Common myeloid progenitor, CD34-positive (primary cell): Measurements from ENCODE around the gene ADGRL4.

Experiments
- CTCF ChIA-PET: fragments of 350-600 bp; sonication (Branson Sonifier 250); formaldehyde crosslinking; loops from one replicate; lab custom pipeline; 2021; ENCODE audit warnings: antibody characterized with exemption; lab: Charles Lee
- POLR2A ChIA-PET: fragments of 350-600 bp; sonication (Branson Sonifier 250); formaldehyde crosslinking; loops from one replicate; lab custom pipeline; 2021; ENCODE audit warnings: antibody characterized with exemption; lab: Charles Lee
- DNase-seq, 3 donors: peaks; one replicate each; pipeline versions ENCODE4 v3.0.0 to v3.0.0-alpha.2; 2013
- H3K27ac ChIP-seq, 2 experiments: 1 replicate in 1 of 2; 2 replicates in 1 of 2; pipeline ENCODE4 v1.7.0; 2013; ENCODE audit warnings: inconsistent platforms in 2 of 2, low read length in 2 of 2, mild to moderate bottlenecking in 2 of 2, low read depth in 1 of 2, moderate library complexity in 1 of 2; ENCODE audit not compliant: severe bottlenecking in 2 of 2, insufficient read depth in 1 of 2, poor library complexity in 1 of 2
- H3K27me3 ChIP-seq, 5 experiments: replicated peaks in 2 of 5; 1 replicate in 3 of 5; 2 replicates in 2 of 5; pipeline versions ENCODE4 v1.6.1 to v1.7.0; 2013; ENCODE audit warnings: low read length in 4 of 5, mild to moderate bottlenecking in 2 of 5, moderate library complexity in 2 of 5, inconsistent platforms in 1 of 5; ENCODE audit not compliant: insufficient read depth in 5 of 5, control insufficient read depth in 4 of 5
- H3K36me3 ChIP-seq, 4 experiments: 1 replicate in 2 of 4; 2 replicates in 2 of 4; pipeline versions ENCODE4 v1.6.1 to v1.7.0; 2013; ENCODE audit warnings: low read length in 3 of 4, control low read depth in 1 of 4, mild to moderate bottlenecking in 1 of 4; ENCODE audit not compliant: control insufficient read depth in 4 of 4, insufficient read depth in 4 of 4
- H3K4me1 ChIP-seq, 4 experiments: 1 replicate in 3 of 4; 2 replicates in 1 of 4; pipeline versions ENCODE4 v1.6.1 to v1.7.1; 2013; ENCODE audit warnings: low read length in 3 of 4, mild to moderate bottlenecking in 3 of 4, control low read depth in 1 of 4, inconsistent platforms in 1 of 4, moderate library complexity in 1 of 4; ENCODE audit not compliant: control insufficient read depth in 4 of 4, insufficient read depth in 4 of 4; ENCODE audit errors: control extremely low read depth in 1 of 4
- H3K4me3 ChIP-seq, 7 experiments: 1 replicate in 4 of 7; 2 replicates in 3 of 7; pipeline versions ENCODE4 v1.5.1 to v1.7.0; 2013; ENCODE audit warnings: mild to moderate bottlenecking in 7 of 7, low read length in 6 of 7, moderate library complexity in 6 of 7, inconsistent platforms in 2 of 7, low read depth in 2 of 7, control low read depth in 1 of 7; ENCODE audit not compliant: insufficient read depth in 4 of 7, control insufficient read depth in 1 of 7; ENCODE audit errors: extremely low read depth in 1 of 7
- H3K9me3 ChIP-seq, 5 experiments: 1 replicate in 4 of 5; 2 replicates in 1 of 5; pipeline versions ENCODE4 v1.6.1 to v1.7.1; 2013; ENCODE audit warnings: low read length in 4 of 5, mild to moderate bottlenecking in 2 of 5, inconsistent platforms in 1 of 5, low read depth in 1 of 5, moderate library complexity in 1 of 5; ENCODE audit not compliant: control insufficient read depth in 4 of 5, insufficient read depth in 2 of 5; ENCODE audit errors: control extremely low read depth in 1 of 5
- WGBS: methylation state at CpG from one replicate; pipeline ENCODE4 v1.1.5; 2013; ENCODE audit not compliant: insufficient coverage; 5-methylcytosine and 5-hydroxymethylcytosine counted together

The ADGRL4 gene

DNA sequence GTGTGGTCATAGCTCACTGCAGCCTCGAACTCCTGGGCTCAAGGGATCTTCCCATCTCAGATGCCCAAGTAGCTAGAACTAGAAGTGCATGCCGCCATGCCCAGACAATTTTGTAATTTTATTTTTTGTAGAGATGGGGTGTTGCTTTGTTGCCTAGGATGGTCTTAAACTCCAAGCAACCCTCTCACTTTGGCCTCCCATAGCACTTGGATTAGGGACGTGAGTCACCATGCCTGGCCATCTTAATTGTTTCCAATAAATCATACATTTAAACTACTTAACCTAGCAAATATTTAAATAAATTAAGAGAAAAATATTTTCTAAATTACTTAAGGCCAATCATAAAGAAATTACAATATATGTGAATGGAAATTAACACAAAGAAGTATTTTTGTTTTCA, 35.1 kb upstream of the ADGRL4 start:
- DNase-seq: peak in 2 of 3 donors; percentile 38 to 49
- no peak overlapping the region for H3K27ac ChIP-seq

DNA sequence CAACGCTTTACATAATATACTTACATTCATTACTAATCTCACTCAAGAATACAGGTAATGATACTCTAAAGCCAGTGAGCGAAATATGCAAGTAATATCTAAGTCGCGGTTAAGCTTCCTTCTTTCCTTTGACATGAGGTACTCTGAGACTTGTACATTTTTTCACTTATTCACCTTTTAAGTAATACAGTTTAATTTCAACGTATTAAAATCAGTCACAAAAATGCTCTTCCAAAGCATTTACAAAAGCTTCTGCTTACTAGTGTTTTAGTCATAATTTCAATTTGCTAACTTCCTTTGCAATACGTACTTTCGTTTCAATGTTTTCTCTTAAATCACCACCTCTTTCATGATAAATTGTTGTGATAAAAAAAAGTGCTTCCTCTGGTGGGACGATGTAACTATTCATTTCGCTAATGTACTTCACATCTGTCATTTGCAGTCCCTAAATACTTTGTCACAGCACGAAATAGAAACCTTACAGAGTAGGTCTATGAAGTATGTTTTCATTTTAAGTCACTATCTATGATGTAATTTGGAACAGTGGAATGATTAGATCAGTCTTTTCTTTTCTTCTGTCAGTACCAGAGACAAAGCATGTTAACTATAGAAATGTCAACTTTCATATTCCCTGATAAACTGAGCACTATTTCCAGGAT, 34.0 kb upstream of the ADGRL4 start:
- H3K4me3 ChIP-seq: peak overlapping the region in 6 of 7 experiments; percentile 6 to 80 (median 64)
- peak in 2 of 3 donors; percentile 59 to 71 for DNase-seq
- no peaks in the 10 kb centered on the region for H3K27me3 ChIP-seq
- 52% methylated on average over 2 of the region's 10 CpGs for WGBS
- no peaks in the 10 kb centered on the region for H3K36me3 ChIP-seq
- ChIA-PET POLR2A (no interaction called here), CTCF (no interaction called here)
- H3K27ac ChIP-seq: no peak overlapping the region
- H3K4me1 ChIP-seq: peaks cover 0 to 18% (median 8%) of the 10 kb centered on the region in 4 experiments
- peaks cover 0 to 13% (median 8%) of the 10 kb centered on the region in 5 experiments for H3K9me3 ChIP-seq

More for the DNA sequence above, 35.1 kb upstream of the ADGRL4 start:
- WGBS: no CpG with 5 or more reads among the region's 3 CpGs
- H3K9me3 ChIP-seq: peaks cover 0 to 12% (median 7%) of the 10 kb centered on the region in 5 experiments
- CTCF ChIA-PET: no interaction called here
- POLR2A ChIA-PET: no interaction called here
- H3K36me3 ChIP-seq: no peaks in the 10 kb centered on the region
- H3K4me3 ChIP-seq: no peak overlapping the region
- H3K4me1 ChIP-seq: peaks cover 0 to 18% (median 8%) of the 10 kb centered on the region in 4 experiments
- H3K27me3 ChIP-seq: no peaks in the 10 kb centered on the region

GRCh38 chr1:79037085-79037484, 30.6 kb upstream of the ADGRL4 start:
- Histone ChIP-seq H3K4me3 (no peak overlapping the region), H3K4me1 (peaks cover 0 to 15% (median 6%) of the 10 kb centered on the region in 4 experiments), H3K36me3 (no peaks in the 10 kb centered on the region), H3K27me3 (no peaks in the 10 kb centered on the region), H3K9me3 (peaks cover 0 to 13% (median 8%) of the 10 kb centered on the region in 5 experiments), H3K27ac (no peak overlapping the region)
- ChIA-PET CTCF (no interaction called here), POLR2A (no interaction called here)
- no peak for DNase-seq
- WGBS: 92% methylated on average over 2 of the region's 2 CpGs

GRCh38 chr1:79012500-79012899, 6.0 kb upstream of the ADGRL4 start:
- WGBS: 100% methylated on average over 2 of the region's 2 CpGs
- DNase-seq: no peak
- no peak overlapping the region for H3K27ac ChIP-seq
- peaks cover 0 to 5% (median 0%) of the 10 kb centered on the region in 5 experiments for H3K27me3 ChIP-seq
- H3K36me3 ChIP-seq: no peaks in the 10 kb centered on the region
- ChIA-PET CTCF (no interaction called here), POLR2A (no interaction called here)
- no peaks in the 10 kb centered on the region for H3K4me1 ChIP-seq
- peaks cover 0 to 2% (median 0%) of the 10 kb centered on the region in 5 experiments for H3K9me3 ChIP-seq
- no peak overlapping the region for H3K4me3 ChIP-seq

DNA sequence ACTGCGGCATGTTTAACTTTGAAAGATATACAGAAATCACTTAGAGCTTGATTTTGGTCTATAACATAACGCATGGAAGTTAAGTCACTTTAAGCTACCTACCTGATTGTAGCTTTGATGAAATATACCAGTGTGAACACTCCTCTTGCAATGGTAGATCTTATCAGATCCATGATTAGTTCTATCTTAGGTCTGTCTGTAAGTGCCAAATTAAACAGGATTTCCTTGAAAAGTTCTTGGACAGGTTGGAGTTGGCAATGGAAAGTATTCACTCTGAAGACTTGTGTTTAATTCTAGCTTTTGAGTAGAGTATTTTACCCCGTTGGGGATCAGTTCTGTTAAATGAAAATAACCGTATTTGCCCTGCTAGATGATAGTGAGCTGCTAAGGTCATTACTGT, 4.1 kb upstream of the ADGRL4 start:
- ChIA-PET POLR2A (no interaction called here), CTCF (no interaction called here)
- WGBS: 100% methylated on average over 1 of the region's 4 CpGs
- Histone ChIP-seq H3K9me3 (peaks cover 0 to 7% (median 0%) of the 10 kb centered on the region in 5 experiments), H3K36me3 (no peaks in the 10 kb centered on the region), H3K27ac (no peak overlapping the region), H3K4me3 (no peak overlapping the region), H3K4me1 (no peaks in the 10 kb centered on the region), H3K27me3 (peaks cover 0 to 23% (median 2%) of the 10 kb centered on the region in 5 experiments)
- DNase-seq: no peak

DNA sequence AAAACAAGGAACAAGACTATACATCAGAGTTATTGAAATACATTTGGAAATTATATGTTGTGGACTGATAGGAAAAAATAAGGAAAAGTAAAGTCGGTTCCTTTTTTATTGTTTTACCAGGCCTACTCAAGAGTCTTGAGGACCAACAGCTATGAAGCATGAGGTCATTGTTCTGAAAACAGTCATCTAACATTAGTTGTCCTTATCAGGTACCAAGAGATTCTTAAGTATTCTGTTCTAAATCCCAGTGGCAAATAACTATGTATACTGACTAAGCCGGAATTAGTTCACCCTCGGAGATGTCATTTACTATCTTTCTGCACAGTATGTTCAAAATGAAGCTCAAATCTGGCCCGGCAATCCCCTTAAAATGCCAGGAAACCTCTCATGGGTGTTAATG, 585 bp downstream of the ADGRL4 start:
- ChIA-PET POLR2A (no interaction called here), CTCF (no interaction called here)
- H3K27me3 ChIP-seq: peaks cover 0 to 33% (median 4%) of the 10 kb centered on the region in 5 experiments
- H3K9me3 ChIP-seq: peaks cover 0 to 7% (median 0%) of the 10 kb centered on the region in 5 experiments
- no peak overlapping the region for H3K27ac ChIP-seq
- 90% methylated on average over 4 of the region's 4 CpGs for WGBS
- no peaks in the 10 kb centered on the region for H3K36me3 ChIP-seq
- H3K4me1 ChIP-seq: no peaks in the 10 kb centered on the region
- DNase-seq: no peak
- no peak overlapping the region for H3K4me3 ChIP-seq

DNA sequence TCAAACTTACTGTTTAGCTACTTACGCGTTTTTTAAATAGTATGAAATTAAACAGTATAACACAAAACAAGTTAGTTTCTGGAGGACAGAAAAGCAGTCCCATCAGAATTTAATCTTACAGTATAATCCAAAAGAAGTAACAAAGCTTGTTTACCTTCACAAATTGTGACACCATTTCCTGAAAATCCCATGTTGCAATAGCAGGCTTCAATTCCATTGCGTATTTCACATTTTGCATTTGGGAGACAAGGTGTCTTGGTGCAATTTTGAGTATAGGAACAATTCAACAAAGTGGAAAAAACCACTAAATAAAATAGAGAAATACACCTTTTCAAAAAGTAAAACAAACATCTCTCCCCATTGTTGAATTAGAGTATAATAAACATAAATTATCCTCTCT, 1.6 kb downstream of the ADGRL4 start:
- Histone ChIP-seq H3K4me3 (no peak overlapping the region), H3K27me3 (peaks cover 0 to 33% (median 4%) of the 10 kb centered on the region in 5 experiments), H3K36me3 (no peaks in the 10 kb centered on the region), H3K27ac (no peak overlapping the region), H3K9me3 (peaks cover 0 to 7% (median 0%) of the 10 kb centered on the region in 5 experiments), H3K4me1 (no peaks in the 10 kb centered on the region)
- DNase-seq: no peak
- ChIA-PET CTCF (no interaction called here), POLR2A (no interaction called here)
- WGBS: no CpG with 5 or more reads among the region's 3 CpGs
